DMS53 treated with DMSO at 0.1 percent for 48 hours (cell line): ENCODE data around the gene GIPC1.
"Not testable (repeated sequence)": the region's sequence is repeated elsewhere in the genome, so short reads cannot be mapped to it uniquely, and the experiment has no call there.

Source experiments
- DNase-seq: peaks from one replicate; lab custom pipeline; 2025; ENCODE audit not compliant: unreplicated experiment; lab: John Stamatoyannopoulos, UW

The GIPC1 gene

DNA sequence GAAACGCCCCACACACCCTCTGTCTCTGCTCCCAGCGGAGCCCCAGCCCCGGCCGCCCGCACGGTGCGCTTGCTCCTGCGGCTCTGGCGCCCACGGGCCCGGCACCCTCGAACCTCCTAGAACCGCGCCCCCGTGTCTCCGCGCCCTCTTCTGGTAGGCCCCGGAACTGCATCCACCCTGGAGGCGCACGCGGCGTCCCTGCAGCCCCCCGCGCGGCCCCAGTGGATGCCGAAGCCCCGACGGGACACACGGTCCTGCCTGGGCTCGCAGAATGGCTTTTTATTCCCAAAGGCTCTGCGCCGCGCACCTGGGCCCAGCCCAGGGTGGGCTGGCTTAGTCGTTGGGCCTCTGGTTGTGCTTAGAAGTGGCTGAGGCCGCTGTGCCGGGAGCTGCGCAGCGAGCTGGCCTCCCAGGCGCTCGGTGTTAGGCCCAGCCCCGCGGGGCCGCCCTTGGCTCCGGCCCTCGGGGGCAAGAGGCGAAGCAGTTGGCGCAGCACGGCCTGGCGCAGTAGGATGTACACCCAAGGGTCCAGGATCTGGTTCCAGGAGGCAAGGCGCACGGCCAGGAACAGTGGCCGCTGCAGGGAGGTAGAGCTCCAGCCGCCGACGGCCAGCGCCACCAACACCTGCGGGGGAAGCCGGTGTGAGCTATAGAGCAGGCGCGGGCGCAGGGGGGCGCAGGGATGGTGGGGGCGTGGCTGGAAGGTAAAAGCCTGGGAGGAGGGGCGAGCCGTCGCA lies 23.6 kb downstream of the GIPC1 start:
- no peak for DNase-seq

- DNase-seq = no peak
Measured at GRCh38 chr19:14471436-14472187, 24.3 kb downstream of the GIPC1 start.

DNA sequence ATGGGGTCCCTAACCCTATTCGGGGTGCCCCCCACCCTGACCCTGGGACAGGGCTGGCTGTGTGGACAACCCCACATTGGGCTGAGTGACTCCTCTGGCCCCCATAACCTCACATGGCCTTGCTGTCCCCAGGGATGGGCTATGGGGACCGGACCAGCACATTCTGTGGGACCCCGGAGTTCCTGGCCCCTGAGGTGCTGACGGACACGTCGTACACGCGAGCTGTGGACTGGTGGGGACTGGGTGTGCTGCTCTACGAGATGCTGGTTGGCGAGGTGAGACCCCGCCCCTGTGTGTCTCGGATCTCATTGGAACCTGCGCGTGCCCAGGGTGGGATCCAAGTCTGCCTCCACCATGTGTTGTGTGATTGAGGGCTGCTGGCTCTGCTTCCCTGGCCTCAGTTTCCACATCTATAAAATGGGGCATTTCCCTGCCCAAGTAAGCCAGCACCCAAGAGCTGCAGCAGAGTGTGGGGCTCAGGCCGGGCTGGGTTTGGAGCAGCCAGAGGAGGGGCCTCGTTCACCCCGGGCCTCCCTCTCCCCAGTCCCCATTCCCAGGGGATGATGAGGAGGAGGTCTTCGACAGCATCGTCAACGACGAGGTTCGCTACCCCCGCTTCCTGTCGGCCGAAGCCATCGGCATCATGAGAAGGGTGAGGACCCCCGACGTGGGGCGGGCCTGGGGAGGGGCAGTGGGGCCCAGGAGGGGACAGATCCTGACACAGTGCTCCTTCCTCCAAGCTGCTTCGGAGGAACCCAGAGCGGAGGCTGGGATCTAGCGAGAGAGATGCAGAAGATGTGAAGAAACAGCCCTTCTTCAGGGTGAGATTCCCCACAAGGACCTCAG lies 25.7 kb downstream of the GIPC1 start:
- no peak for DNase-seq

DNA sequence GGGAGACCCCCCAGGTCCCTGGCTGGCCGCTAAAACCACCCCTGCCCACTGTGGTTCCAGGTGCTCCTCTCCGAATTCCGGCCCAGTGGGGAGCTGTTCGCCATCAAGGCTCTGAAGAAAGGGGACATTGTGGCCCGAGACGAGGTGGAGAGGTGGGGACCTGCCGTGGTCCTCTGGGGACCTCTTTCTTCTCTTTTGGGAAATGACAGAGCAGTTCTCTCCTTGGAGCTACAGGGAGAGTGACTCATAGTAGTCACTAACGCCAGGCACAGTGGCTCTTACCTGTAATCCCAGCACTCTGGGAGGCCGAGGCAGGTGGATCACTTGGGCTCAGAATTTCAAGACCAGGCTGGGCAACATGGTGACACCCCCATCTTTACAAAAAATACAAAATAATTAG lies 28.1 kb downstream of the GIPC1 start:
- no peak for DNase-seq

DNA sequence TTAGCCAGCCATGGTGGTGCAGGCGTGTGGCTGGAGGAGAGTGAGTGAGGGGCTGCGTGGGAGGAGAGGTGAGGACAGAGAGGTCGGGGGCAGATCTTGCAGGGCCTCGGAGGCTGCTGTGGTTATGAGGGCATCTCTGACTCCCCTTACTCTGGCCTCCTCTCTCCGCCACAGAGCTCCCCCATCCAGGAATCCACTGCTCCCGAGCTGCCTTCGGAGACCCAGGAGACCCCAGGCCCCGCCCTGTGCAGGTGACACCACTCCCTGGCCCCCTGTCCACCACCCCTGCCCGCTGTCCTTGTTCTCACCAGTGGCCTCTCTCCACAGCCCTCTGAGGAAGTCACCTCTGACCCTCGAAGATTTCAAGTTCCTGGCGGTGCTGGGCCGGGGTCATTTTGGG lies 28.5 kb downstream of the GIPC1 start:
- no peak for DNase-seq

GRCh38 chr19:14463747-14464146 lies 32.2 kb downstream of the GIPC1 start:
- DNase-seq = no peak

DNA sequence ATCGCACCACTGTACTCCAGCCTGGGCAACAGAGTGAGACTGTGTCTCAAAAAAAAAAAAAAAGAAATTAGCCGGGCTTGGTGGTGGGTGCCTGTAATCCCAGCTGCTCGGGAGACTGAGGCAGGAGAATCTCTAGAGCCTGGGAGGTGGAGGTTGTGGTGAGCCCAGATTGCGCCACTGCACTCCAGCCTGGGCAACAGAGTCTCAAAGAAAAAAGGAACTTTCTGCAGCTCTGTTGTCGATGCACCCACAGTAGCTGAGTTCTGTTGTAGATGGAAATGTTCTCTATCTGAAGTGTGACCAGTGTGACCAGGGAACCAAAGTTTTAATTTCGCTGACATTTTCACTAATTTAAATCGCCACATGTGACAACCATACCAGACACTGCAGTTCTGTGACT lies 33.5 kb downstream of the GIPC1 start:
- DNase-seq = not testable (repeated sequence)

DNA sequence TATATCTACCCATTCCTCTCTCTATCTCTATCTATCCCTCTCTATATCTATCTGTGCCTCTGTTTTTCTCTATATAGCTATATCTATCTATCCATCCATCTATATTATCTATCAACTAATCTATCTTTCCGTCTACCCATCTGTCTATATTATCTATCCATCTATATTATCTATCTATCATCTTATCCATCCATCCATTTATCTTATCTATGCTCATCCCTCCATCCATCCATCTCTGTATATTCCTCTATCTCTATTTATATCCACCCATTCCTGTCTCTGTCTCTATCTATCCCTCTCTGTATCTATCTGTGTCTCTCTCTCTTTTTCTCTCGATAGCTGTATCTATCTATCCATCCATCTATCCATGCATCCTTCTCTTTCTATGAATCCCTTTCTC lies 35.0 kb downstream of the GIPC1 start:
- no peak for DNase-seq

GRCh38 chr19:14459703-14460102 lies 36.2 kb downstream of the GIPC1 start:
- no peak for DNase-seq

GRCh38 chr19:14452303-14452702 lies 43.6 kb downstream of the GIPC1 start:
- not testable (repeated sequence) for DNase-seq

- no peak for DNase-seq
Measured at GRCh38 chr19:14450876-14451275, 45.1 kb downstream of the GIPC1 start.

DNA sequence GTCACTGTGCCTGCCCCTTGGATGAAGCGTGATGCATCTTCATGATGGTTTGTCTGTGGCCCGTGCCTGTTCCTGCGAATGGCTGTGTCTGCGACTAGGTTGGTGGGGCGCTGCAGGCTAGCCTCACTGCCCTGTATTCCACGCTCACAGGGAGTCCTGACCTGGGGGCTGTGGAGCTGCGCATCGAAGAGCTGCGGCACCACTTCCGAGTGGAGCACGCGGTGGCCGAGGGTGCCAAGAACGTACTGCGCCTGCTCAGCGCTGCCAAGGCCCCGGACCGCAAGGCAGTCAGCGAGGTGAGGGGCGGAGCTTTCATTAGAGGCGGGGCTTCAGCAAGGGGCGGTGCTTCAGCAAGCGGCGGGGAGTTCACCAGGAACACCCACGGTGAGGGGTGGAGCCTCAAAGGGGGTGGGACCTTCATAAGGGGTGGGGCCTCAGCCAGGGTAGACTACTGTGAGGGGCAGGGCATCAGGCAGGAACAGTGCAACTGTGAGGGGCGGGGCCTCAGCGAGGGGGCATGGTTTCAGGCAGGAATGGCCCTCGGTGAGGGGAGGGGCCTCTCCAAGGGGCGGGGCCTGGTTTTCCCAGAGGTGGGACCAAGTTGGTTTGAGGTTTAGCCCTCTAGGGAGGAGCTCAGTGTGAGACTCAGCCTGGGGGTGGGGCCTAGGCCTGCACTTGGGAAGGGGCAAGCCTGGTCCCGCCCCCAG lies 45.6 kb downstream of the GIPC1 start:
- DNase-seq = no peak

DNA sequence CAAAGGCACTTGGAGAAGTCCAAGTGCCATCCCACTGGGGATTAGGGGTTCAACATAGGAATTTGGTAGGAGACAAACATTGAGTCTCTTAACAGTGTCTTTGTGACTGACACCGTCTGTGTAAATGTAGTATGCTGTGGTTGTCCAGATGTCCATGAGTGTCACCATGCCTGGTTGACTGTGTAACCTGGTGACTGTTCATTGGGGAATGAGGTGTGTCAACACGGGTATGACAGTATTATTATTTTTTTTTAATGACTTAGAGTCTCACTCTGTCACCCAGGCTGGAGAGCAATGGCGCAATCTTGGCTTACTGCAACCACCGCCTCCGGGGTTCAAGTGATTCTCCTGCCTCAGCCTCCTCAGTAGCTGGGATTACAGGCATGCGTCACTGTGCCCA lies 46.6 kb downstream of the GIPC1 start:
- DNase-seq = no peak

- no peak for DNase-seq
Measured at GRCh38 chr19:14446336-14447036, 49.4 kb downstream of the GIPC1 start.

DNA sequence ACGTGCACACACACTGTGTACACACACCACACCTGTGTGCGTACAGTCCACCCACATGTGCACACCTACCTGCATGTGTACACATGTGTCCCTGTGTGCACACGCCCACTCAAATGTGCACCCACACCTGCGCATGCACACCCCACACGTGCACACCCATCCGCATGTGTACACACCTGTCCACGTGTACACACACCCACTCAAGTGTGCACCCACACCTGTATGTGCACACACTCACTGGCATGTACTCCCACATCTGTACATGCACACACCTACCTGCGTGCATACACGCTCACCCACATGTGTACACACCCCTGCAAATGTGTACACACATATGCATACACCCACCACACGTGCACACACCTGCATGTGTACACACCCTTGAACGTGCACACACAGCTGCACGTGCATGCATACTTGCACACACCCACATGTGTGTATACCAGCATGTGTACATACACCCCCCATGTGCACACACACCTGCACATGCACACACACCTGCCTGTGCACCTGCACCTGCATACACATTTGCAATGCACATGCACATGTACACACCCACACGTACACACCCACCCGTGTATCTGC lies 52.2 kb downstream of the GIPC1 start:
- DNase-seq = no peak

GRCh38 chr19:14442891-14443631 lies 52.9 kb downstream of the GIPC1 start:
- DNase-seq = no peak

GRCh38 chr19:14441041-14441938 lies 54.6 kb downstream of the GIPC1 start:
- DNase-seq = no peak

- no peak for DNase-seq
Measured at GRCh38 chr19:14440049-14440448, 55.9 kb downstream of the GIPC1 start.
